ENCODE measurements around the gene COQ6. TPM values are rescaled to one million over a fixed set of nuclear protein-coding genes. Genes with fewer than 3 reads are reported as not detected.
A peak's percentile ranks its signal among the peaks of the same experiment; 100 is the strongest.
"Not testable (repeated sequence)": the region's sequence is repeated elsewhere in the genome, so short reads cannot be mapped to it uniquely, and the experiment has no call there.

Gene COQ6
- 26.6 TPM for total RNA-seq
- polyA plus RNA-seq = 10 to 100 TPM; 12.7 to 29.5 (median 22.2) TPM

DNA sequence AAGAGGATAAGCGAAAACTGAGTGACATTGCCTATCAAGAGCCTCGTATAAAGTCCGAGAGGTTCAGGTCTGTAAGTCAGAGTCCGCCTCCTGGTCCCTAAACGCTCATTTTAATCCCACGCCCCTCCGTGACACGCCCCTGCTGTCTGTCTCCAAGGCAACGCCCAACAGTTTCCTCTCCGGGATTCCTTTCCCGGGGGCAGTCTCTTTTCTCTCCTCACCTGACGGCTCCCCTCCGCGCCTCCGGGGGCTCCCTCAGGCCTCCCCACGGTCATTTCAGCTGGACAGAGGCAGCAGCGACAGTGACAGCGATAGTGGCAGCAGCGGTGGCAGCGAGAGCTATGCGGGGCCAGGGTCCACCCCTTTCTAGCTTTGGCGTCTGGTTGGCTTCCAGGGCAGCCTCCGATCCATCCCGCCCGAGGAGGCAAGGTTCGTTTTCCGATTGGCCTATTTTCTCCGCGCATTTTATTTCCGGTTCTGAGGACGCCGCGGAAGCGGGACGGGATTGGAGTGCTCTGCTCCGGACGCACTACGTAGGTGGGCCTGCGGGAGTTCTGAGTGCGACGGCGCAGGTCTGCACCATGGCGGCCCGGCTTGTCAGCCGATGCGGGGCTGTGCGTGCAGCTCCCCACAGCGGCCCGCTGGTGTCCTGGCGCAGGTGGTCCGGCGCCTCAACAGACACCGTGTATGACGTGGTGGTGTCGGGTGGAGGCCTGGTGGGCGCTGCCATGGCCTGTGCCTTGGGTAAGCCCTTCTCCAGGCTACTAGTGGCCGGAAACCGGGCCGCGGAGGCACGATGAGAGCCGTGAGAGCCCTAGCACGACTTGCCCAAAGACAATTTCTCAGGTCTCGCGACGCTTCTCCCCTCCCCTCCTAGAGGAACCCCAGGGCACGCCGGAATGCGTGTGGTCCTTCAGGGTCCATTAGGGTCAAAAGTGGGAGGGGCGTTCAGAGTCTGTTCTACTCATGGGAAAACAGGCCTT lies at the start of gene COQ6, which contains the start of gene FAM161B:
TSS of gene COQ6 (plus strand) at position 551 of the 983 bp plus-strand sequence. CDS start at position 582, 31 bp downstream.
TSS of gene FAM161B (minus strand) at position 343 of the 983 bp plus-strand sequence. CDS start at position 275, 68 bp downstream.
- peak within 1 kb of the TSS; percentile 97 to 98 (median 97) for H3K27ac Mint-ChIP-seq
- Histone ChIP-seq H3K36me3 (ENCODE audit: control insufficient read depth, insufficient read depth, low read length) (peaks cover 14% of the 10 kb centered on the region), H3K27ac (ENCODE audit: insufficient read depth, low read length, poor library complexity, severe bottlenecking) (peak within 1 kb of the TSS; percentile 95), H3K4me3 (ENCODE audit: low read depth, low read length) (peak within 1 kb of the TSS; percentile 94), H3K27me3 (ENCODE audit: control insufficient read depth, insufficient read depth, low read length) (no peaks in the 10 kb centered on the region), H3K4me1 (ENCODE audit: control insufficient read depth, insufficient read depth, low read length, poor library complexity, severe bottlenecking) (peaks cover 17% of the 10 kb centered on the region), H3K9me3 (ENCODE audit: control insufficient read depth in 2 of 2, low read length in 2 of 2) (no peaks in the 10 kb centered on the region)
- H3K9me3 Mint-ChIP-seq = no peaks in the 10 kb centered on the region
- H3K36me3 Mint-ChIP-seq = peaks cover 9% of the 10 kb centered on the region
- H3K4me1 Mint-ChIP-seq = peaks cover 10 to 38% (median 24%) of the 10 kb centered on the region in 4 donors
- peak; percentile 94 to 96 for ATAC-seq (ENCODE audit: low read depth in 2 of 2)
- DNase-seq = peak; percentile 89 to 97 (median 94)
- peak within 1 kb of the TSS; percentile 95 to 98 (median 96) for H3K4me3 Mint-ChIP-seq
- no peaks in the 10 kb centered on the region for H3K27me3 Mint-ChIP-seq

DNA sequence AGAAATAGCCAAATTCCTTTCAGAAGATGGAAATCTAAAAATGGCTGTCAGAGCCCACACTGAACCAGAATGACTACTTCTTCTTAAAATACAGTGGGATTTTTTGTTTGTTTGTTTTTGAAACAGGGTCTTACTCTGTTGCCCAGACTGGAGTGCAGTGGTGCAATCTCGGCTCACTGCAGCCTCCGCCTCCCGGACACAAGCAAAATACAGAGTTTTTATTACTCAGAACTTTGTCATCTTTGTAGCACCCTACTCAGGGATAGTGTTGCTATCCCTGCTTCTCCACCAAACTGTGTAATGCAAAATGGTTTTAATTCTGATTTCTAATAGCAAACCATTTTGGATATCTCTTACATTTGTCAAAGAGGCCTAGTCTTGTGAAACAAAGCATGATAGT lies 47.1 kb upstream of the COQ6 start:
- Histone ChIP-seq H3K27me3 (ENCODE audit: control insufficient read depth, insufficient read depth, low read length) (no peaks in the 10 kb centered on the region), H3K36me3 (ENCODE audit: control insufficient read depth, insufficient read depth, low read length) (peaks cover 74% of the 10 kb centered on the region), H3K4me3 (ENCODE audit: low read depth, low read length) (no peak overlapping the region), H3K4me1 (ENCODE audit: control insufficient read depth, insufficient read depth, low read length, poor library complexity, severe bottlenecking) (no peaks in the 10 kb centered on the region), H3K9me3 (ENCODE audit: control insufficient read depth in 2 of 2, low read length in 2 of 2) (no peaks in the 10 kb centered on the region), H3K27ac (ENCODE audit: insufficient read depth, low read length, poor library complexity, severe bottlenecking) (no peak overlapping the region)
- no peaks in the 10 kb centered on the region for H3K27me3 Mint-ChIP-seq
- H3K4me3 Mint-ChIP-seq = no peak overlapping the region
- H3K27ac Mint-ChIP-seq = peak overlapping the region in 1 of 3 donors; percentile 55
- ATAC-seq (ENCODE audit: low read depth in 2 of 2) (no peak), DNase-seq (no peak)
- peaks cover 0 to 6% (median 3%) of the 10 kb centered on the region in 4 donors for H3K4me1 Mint-ChIP-seq
- no peaks in the 10 kb centered on the region for H3K9me3 Mint-ChIP-seq
- peaks cover 20% of the 10 kb centered on the region for H3K36me3 Mint-ChIP-seq

DNA sequence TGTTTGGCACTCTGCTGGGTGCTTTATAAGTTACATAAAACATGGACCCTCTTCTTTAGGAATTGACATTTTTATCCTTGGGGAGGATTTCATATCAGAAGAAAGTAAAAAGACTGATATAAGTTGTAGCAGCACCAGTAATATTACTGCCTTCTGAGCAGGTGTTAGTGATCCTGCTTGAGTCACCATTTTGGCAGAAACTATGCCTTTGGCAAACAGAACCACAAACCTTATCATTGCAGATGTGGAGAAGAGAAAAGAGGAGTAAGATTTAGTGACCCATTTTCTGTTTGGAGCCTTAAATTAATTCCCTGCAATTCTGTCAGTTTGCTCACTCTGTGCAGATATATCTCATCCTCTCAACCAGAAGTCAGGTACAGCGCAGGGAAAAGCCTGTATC lies 40.4 kb upstream of the COQ6 start:
- Mint-ChIP-seq H3K4me3 (no peak overlapping the region), H3K4me1 (peaks cover 6 to 13% (median 7%) of the 10 kb centered on the region in 4 donors), H3K27ac (peak overlapping the region in 1 of 3 donors; percentile 66), H3K36me3 (peaks cover 70% of the 10 kb centered on the region), H3K27me3 (no peaks in the 10 kb centered on the region), H3K9me3 (peaks cover 0 to 13% (median 2%) of the 10 kb centered on the region in 7 donors)
- H3K27ac ChIP-seq (ENCODE audit: insufficient read depth, low read length, poor library complexity, severe bottlenecking) = no peak overlapping the region
- H3K27me3 ChIP-seq (ENCODE audit: control insufficient read depth, insufficient read depth, low read length) = no peaks in the 10 kb centered on the region
- no peak overlapping the region for H3K4me3 ChIP-seq (ENCODE audit: low read depth, low read length)
- DNase-seq (no peak), ATAC-seq (ENCODE audit: low read depth in 2 of 2) (no peak)
- no peaks in the 10 kb centered on the region for H3K4me1 ChIP-seq (ENCODE audit: control insufficient read depth, insufficient read depth, low read length, poor library complexity, severe bottlenecking)
- H3K9me3 ChIP-seq (ENCODE audit: control insufficient read depth in 2 of 2, low read length in 2 of 2) = peaks cover 0 to 6% of the 10 kb centered on the region in 2 experiments
- H3K36me3 ChIP-seq (ENCODE audit: control insufficient read depth, insufficient read depth, low read length) = peaks cover 84% of the 10 kb centered on the region

DNA sequence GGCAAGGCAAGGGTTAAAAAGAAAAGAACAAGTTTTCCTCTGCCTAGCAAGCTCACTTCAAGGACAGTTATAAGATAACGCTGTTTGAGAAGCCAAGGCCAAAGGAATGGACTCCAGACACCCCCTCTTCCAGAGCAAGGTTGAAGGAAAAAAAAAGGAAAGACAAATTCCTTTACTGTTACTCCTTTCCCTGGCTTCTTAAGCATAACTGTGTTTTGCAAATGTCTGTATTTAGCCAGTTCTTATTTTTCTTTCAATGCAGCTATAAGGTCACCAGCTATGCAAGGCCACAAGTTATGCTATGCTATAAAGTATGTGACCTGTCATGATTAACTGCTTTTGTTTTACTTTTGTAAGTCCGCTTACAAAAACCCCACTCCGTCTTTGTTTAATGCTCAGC lies 36.8 kb upstream of the COQ6 start:
- Histone ChIP-seq H3K4me1 (ENCODE audit: control insufficient read depth, insufficient read depth, low read length, poor library complexity, severe bottlenecking) (no peaks in the 10 kb centered on the region), H3K36me3 (ENCODE audit: control insufficient read depth, insufficient read depth, low read length) (peaks cover 63% of the 10 kb centered on the region), H3K4me3 (ENCODE audit: low read depth, low read length) (no peak overlapping the region), H3K27ac (ENCODE audit: insufficient read depth, low read length, poor library complexity, severe bottlenecking) (no peak overlapping the region), H3K27me3 (ENCODE audit: control insufficient read depth, insufficient read depth, low read length) (no peaks in the 10 kb centered on the region), H3K9me3 (ENCODE audit: control insufficient read depth in 2 of 2, low read length in 2 of 2) (peaks cover 0 to 6% of the 10 kb centered on the region in 2 experiments)
- DNase-seq (no peak), ATAC-seq (ENCODE audit: low read depth in 2 of 2) (no peak)
- no peak overlapping the region for H3K4me3 Mint-ChIP-seq
- peaks cover 60% of the 10 kb centered on the region for H3K36me3 Mint-ChIP-seq
- peaks cover 6 to 17% (median 13%) of the 10 kb centered on the region in 4 donors for H3K4me1 Mint-ChIP-seq
- H3K27me3 Mint-ChIP-seq = no peaks in the 10 kb centered on the region
- no peak overlapping the region for H3K27ac Mint-ChIP-seq
- peaks cover 0 to 13% (median 2%) of the 10 kb centered on the region in 7 donors for H3K9me3 Mint-ChIP-seq

DNA sequence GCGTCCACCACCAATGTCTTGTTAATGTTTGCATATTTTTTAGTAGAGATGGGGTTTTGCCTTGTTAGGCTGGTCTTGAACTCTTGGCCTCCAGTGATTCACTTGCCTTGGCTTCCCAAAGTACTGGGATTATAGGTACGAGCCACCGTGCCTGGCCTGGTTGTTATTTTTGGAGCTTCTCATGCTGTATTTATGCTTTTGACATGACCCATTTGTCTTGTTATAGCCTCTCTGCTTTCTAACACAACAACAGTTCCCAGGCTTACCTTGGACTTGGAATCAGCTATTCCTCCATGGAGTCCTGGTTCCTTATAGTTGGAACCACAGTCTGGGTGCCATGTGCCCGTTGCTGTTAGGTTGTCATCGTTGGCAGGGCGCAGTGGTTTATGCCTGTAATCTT lies 33.8 kb upstream of the COQ6 start:
- Mint-ChIP-seq H3K9me3 (peaks cover 0 to 11% (median 2%) of the 10 kb centered on the region in 7 donors), H3K4me3 (no peak overlapping the region), H3K27me3 (no peaks in the 10 kb centered on the region), H3K36me3 (peaks cover 44% of the 10 kb centered on the region), H3K27ac (peak overlapping the region in 1 of 3 donors; percentile 71), H3K4me1 (peaks cover 0 to 12% (median 10%) of the 10 kb centered on the region in 4 donors)
- ATAC-seq (ENCODE audit: low read depth in 2 of 2) = no peak
- Histone ChIP-seq H3K36me3 (ENCODE audit: control insufficient read depth, insufficient read depth, low read length) (peaks cover 61% of the 10 kb centered on the region), H3K4me3 (ENCODE audit: low read depth, low read length) (no peak overlapping the region), H3K27ac (ENCODE audit: insufficient read depth, low read length, poor library complexity, severe bottlenecking) (no peak overlapping the region), H3K27me3 (ENCODE audit: control insufficient read depth, insufficient read depth, low read length) (no peaks in the 10 kb centered on the region), H3K4me1 (ENCODE audit: control insufficient read depth, insufficient read depth, low read length, poor library complexity, severe bottlenecking) (no peaks in the 10 kb centered on the region), H3K9me3 (ENCODE audit: control insufficient read depth in 2 of 2, low read length in 2 of 2) (peaks cover 0 to 6% of the 10 kb centered on the region in 2 experiments)
- no peak for DNase-seq

DNA sequence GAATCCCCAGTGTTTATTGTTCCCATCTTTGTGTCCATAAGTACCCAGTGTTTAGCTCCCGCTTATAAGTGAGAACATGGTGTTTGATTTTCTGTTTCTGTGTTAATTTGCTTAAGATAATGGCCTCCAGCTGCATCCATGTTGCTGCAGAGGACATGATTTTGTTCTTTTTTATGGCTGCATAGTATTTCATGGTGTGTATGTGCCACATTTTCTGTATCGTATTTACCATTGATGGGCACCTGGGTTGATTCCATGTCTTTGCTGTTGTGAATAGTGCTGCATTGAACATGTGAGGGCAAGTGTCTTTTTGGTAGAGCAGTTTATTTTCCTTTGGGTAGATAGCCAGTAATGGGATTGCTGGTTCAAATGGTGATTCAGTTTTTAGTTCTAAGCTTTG lies 30.6 kb upstream of the COQ6 start:
- H3K27ac ChIP-seq (ENCODE audit: insufficient read depth, low read length, poor library complexity, severe bottlenecking); H3K4me3 ChIP-seq (ENCODE audit: low read depth, low read length); H3K4me1 ChIP-seq (ENCODE audit: control insufficient read depth, insufficient read depth, low read length, poor library complexity, severe bottlenecking); H3K27me3 ChIP-seq (ENCODE audit: control insufficient read depth, insufficient read depth, low read length); H3K9me3 Mint-ChIP-seq; H3K9me3 ChIP-seq (ENCODE audit: control insufficient read depth in 2 of 2, low read length in 2 of 2); DNase-seq; H3K4me3 Mint-ChIP-seq; ATAC-seq (ENCODE audit: low read depth in 2 of 2); H3K27me3 Mint-ChIP-seq: not testable (repeated sequence)
- H3K4me1 Mint-ChIP-seq = peaks cover 0 to 12% (median 9%) of the 10 kb centered on the region in 4 donors
- peaks cover 67% of the 10 kb centered on the region for H3K36me3 ChIP-seq (ENCODE audit: control insufficient read depth, insufficient read depth, low read length)
- peaks cover 33% of the 10 kb centered on the region for H3K36me3 Mint-ChIP-seq
- H3K27ac Mint-ChIP-seq = peak overlapping the region in 2 of 3 donors; percentile 20 to 73

DNA sequence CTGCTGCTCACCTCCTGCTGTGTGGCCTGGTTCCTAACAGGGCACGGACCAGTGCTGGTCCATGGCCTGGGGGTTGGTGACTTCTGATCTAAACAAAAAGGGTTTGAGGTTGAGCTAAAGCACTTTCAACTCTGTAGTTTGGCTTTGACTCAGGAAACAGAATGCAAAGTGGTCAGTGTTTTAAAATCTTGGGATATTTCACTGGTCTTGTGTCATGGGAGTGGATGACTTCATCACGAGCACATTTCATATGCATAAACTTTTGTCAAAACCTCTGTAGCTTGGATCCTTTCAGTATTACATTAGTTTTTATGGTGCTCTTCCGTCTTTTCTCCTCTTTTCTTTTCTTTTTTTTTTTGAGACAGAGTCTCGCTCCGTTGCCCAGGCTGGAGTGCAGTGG lies 25.8 kb upstream of the COQ6 start:
- H3K4me3 Mint-ChIP-seq = no peak overlapping the region
- H3K4me1 ChIP-seq (ENCODE audit: control insufficient read depth, insufficient read depth, low read length, poor library complexity, severe bottlenecking) = no peaks in the 10 kb centered on the region
- ATAC-seq (ENCODE audit: low read depth in 2 of 2) (no peak), DNase-seq (no peak)
- no peaks in the 10 kb centered on the region for H3K9me3 ChIP-seq (ENCODE audit: control insufficient read depth in 2 of 2, low read length in 2 of 2)
- H3K27me3 Mint-ChIP-seq = no peaks in the 10 kb centered on the region
- H3K27me3 ChIP-seq (ENCODE audit: control insufficient read depth, insufficient read depth, low read length) = no peaks in the 10 kb centered on the region
- peaks cover 4 to 7% (median 4%) of the 10 kb centered on the region in 4 donors for H3K4me1 Mint-ChIP-seq
- no peak overlapping the region for H3K27ac ChIP-seq (ENCODE audit: insufficient read depth, low read length, poor library complexity, severe bottlenecking)
- H3K36me3 ChIP-seq (ENCODE audit: control insufficient read depth, insufficient read depth, low read length) = peaks cover 96% of the 10 kb centered on the region
- no peak overlapping the region for H3K27ac Mint-ChIP-seq
- peaks cover 48% of the 10 kb centered on the region for H3K36me3 Mint-ChIP-seq
- H3K4me3 ChIP-seq (ENCODE audit: low read depth, low read length) = no peak overlapping the region
- no peaks in the 10 kb centered on the region for H3K9me3 Mint-ChIP-seq
